GM04503 (cell line): Measurements from ENCODE around the gene CFAP45.

Experiments
- DNase-seq: peaks from one replicate; pipeline ENCODE4 v3.0.0-alpha.2; 2012; ENCODE audit warnings: low read depth

The CFAP45 gene

DNA sequence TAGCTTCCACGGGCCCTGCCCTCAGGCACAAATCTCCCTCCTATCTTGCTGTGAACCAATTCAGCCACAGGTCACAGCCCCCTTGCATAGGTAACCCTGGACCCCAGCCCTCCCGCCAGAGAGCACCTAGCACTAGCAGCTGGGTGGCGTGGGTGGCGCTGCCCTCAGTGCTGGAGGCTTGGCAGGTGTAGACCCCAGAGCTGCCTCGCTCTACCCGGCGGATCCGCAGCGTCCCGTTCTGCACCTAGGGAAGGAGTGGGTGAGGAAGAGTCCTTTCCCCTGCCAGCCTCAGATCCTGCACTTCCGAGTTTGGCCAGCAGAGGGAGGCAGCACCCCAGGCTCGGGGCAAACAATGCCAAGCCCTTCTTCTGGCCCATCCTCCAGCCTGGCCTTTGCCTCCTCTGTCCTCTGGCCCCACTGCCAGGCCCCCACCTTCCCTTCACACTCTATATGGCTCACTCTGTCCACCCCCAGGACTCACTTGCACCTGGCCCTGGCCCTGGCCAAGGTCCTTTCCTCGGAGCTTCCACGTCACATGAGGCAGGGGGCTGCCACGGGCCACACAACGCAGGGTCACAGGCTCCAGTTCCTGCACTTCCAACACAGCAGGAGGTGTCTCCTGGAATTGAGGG, 36.4 kb upstream of the CFAP45 start:
- no peak for DNase-seq

DNA sequence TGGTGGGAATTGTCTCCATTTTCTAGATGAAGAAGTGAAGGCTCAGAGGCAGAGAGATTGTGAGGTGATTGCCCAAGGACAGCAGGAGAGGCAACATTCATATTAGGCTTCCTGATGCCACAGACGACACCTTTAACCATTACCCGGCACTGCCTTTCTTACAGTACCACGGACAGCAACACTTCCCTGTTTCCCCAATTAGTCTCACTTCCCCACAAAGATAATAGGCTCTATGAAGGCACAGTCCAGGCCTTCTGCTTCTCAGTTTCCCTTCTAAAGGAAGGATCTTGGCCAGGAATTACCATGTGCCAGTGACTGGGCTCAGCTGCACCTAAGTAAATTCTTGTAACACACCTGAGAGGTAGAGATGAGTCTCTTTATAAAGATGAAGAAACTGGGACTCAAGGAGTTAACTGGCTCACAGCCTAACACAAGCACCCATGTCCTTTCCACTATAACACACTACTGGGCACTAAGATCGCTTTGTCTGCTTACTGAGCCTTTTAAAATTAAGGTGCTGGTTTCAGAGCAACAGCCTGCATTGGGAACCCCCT, 35.8 kb upstream of the CFAP45 start:
- DNase-seq, result no peak

DNA sequence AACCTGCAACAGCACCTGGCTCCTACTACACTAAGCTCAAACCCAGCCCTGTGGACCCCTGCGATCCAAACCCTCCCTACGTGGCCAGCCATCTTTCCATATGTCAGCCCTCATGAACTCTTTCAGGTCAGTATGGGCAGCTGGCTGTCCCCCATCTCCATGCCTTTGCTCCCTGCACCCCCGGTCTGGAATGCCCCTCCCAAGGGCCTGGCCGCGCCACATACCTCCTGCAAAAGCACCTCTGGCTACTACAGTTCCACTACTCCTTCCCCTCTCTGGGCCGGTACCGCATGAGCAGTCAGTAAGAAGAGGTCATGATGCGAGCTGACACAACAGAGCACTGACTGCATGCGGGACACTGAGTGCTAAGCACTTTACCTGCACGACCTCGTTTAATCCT, 35.3 kb upstream of the CFAP45 start:
- no peak for DNase-seq

DNA sequence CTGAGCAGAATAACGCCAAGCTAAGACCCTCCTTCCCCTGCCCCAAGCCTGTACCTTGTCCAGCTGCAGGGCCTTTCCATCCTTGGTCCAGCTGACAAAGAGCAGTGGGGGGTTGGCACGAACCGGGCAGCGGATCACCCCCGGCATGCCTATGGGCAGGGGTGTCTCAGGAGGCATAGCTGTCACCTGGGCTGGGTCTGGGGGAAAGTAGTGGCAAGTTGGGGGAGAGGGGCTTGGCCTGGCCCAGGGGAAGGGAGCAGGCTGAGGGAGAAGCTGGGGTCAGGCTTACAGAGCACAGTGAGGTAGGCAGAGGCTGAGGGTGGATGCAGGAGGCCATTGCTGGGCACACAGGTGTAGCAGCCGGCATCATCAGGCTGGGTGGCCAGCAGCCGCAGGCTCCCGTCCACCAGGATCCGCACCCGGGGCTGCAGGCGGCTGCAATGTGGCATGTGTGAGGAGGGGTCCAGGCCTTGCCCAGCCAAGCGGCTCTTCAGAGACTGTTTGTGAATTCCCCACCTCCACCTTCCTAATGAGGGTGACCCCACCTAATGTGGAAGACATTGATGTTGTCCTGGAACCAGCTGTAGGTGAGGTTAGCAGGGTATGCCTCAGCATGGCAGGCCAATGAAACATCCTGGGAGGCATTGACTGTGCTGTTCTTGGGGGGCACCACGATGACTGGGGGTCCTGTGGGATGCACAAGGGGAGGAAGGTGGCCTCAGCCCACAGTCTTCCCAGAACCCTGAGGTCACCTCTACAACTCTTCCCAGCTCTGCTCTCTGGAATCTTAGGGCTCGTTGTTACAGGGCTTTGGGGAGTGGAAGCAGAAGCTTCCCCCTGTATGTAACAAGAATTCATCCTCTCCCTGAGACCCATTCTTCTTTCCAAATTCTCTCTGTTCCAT, 34.4 kb upstream of the CFAP45 start:
- no peak for DNase-seq

DNA sequence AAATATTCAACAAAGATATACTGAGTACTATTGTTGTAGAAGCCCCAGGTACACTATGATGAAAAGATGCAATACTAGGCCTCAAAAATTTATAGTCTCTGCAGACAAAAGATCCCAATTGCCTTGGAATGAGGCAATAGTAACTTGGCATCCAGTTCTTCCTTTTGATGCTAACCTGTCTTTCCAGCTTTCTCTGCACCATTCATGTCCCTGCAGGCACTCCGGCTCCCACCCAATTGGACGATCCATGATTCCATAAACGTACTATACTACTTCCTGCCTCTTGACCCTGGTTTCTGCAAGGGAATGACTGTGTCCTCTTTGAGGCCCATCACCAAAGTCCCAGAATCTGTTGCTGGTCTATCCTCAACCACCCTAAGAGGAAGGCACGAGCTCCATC, 33.4 kb upstream of the CFAP45 start:
- no peak for DNase-seq

DNA sequence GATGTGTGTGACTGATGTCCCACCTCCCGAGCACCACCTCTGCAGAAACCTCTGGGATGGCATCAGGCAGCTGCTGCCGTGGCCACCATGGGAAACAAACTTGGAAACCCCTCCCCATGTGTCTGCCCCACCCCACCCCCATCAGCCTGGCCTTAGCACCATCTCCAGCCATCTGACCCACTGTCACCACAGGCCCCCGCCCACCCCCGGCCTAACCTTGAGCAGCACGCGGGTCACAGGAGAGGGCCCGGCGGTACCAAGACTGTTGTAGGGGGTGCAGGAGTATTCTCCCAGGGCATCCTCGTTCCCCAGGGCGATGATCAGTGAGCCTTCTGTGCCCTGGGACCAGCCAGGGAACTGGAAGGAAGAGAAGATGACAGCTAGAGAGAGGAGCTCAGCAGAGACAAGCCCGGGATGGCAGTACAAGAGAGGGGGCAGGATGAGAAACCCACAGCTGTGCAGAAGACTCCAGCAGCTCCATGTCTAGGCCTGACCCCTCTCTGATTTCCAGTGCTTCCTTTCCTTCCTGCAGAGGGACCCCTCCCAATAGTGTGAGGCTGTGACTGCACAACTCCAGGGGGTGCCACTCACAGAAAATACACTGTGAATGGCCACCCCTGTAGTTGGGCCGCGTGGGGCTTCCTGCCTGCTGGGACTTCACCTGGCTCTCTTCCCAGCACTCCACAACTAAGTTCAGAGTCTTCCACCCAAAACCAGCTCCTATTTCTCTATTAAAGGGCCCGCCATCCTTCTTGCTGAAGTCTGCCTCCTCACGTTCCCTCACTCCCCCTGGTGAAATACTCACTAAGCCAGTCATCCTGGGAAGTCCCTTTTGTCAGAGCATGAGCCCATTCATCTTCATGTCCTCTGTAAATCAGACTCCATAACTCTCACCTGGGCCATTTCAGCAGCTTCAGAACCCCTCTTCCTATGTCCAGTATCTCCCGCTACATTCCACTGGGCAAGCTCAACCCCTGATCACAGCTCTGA, 32.6 kb upstream of the CFAP45 start:
- DNase-seq, result no peak

DNA sequence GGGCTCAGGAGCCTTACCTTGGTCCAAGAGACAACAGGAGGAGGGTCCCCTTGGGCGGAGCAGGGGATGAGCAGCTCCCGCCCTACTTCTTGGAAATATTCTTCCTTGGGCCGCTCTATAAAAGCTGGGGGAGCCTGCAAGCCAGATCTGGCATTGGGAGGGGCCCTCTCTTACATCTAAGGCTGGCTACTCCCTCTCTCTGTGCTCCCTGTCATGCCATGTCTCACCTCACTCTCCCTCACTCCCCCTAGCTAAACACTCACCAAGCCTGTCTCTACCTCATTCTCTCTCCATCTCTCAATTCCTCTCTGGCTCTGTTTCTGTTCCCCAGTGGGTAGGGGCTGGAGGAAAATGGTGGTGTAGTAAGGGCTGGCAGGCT, 31.8 kb upstream of the CFAP45 start:
- DNase-seq, result no peak

DNA sequence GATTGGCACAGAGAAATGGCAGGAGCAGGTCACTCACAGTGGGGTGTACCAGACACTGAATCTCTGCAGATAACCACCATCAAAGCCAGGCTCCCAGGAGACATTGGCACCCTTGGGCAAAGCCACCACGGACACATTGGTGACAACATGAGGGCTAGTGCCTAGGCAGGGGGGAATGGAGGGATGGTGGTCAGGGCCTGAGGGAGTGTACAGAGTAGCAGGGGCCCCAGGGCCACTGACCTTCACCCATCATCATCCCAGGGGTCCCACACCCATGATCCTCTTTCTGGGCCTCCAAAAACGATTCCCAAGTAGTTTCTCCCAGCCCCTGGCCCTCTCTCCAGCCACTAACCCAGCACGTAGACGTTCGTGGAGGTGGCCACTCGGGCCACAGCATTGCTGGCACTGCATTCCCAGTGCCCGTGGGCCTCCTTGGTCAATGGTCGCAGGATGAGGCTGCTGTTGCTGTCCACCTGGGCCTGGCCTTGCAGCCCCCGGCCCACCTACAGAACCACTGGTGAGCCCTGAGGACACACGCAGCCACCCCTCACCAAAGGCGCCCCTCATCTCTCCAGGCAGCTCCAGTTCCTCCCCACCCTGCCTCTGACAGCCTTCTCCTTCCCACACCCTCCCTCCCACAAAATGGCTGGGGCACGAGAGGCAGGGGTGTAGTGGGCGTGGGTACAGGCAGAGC, 31.3 kb upstream of the CFAP45 start:
- no peak for DNase-seq

DNA sequence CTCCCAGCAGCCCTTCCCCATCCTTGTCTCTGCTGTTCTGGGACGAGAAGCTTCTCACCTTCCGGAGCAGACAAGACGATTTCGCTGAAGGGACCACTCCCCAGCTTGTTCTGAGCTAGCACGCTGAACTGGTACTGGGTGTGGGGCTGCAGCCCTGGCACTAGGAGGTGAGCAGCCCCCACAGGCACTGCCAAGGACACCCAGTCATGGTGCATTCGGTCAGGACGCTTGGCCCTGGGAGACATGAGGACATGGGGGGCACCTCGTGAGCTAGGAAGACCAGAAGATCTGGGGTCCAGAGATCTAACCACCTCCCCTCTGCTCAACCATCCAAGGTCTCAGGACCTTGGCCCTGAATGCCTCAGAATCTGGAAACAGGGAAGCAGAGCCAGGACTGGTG, 30.7 kb upstream of the CFAP45 start:
- no peak for DNase-seq

DNA sequence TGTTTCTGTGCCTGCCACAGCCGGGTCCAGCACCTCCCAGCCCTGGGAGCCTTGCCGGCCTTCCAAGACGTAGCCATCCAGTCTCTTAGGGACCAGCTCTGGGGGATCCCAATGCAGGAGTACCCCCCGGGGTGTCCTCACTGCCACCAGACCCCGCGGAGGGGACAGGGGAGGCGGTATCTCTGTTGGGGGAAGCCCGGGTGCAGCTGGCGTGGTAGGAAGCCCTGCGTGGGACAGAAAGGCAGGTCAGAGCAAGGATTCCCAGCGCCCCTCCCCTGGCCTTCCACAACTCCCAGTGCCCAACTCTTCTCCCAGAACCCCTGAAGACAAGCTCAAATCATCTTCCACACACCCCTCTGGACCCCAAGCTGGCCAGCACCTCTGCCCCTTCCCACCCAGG, 30.3 kb upstream of the CFAP45 start:
- DNase-seq, result no peak

DNA sequence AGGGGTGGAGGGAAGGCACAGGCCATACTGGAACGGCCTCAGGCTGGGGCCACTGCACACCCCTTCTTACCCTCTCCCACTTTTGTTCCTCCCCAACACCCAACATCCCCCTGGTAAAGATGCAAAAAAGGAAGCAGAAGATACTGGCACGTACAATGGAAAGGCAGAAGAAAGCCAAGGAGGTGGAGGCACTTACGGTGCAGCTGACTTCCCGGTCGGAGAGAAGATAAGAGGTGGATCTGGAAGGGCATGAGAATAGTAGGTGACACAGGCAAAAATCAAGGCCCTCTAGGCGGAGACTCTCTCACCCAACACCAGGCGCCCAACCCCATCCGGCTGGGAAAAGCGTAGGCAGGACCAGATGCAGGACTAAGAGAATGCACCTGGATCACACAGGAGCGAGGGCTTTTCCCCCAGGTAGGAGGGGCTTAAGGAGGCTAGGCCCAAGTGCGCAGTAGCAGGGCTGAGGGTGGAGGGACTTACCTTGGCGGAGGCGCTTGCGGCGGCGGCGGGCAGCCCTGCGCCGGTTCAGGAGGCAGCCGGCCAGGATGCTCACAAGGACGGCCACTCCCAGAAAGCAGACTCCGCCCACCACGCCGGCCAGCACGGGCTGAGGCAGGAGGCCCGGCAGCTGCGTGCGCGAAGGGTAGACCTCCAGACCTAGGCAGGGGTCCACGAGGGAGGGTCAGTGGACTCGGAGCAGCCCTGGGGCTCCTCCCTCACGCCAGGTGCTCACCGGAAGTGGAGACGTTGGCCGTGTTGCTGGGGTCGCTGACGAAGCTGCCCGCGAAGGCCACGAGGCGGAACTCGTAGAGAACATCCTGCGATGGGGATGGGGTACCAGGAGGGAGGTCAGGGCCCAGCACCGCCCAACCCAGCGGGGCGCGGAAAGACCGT, 29.4 kb upstream of the CFAP45 start:
- no peak for DNase-seq

DNA sequence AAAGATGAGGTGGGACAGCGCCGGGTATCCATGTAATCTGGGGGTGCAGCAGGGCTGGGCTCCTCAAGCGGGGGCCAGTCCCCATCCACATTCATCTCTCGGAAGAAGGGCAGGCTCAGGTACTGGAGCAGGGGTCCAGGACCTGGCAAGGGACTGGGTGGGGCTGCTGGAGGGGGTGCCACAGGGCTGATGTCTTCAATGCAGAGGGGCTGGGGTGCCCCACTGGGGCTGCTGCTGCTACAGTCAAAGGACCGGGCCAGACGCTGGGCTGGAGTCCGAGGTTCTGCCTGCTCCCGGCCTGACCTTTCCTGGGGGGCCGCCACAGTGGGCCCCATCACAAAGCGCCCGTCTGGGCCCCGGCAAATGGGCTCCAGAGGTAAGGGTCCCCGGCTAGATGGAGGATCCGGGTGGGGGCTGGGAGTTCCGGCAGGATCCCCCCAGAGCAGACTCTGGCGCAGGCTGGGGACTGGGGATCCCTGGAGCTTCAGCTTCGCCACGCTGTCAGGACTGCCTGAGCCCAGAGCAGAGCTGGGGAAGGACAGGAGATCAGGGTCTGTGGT, 28.6 kb upstream of the CFAP45 start:
- DNase-seq, result no peak

DNA sequence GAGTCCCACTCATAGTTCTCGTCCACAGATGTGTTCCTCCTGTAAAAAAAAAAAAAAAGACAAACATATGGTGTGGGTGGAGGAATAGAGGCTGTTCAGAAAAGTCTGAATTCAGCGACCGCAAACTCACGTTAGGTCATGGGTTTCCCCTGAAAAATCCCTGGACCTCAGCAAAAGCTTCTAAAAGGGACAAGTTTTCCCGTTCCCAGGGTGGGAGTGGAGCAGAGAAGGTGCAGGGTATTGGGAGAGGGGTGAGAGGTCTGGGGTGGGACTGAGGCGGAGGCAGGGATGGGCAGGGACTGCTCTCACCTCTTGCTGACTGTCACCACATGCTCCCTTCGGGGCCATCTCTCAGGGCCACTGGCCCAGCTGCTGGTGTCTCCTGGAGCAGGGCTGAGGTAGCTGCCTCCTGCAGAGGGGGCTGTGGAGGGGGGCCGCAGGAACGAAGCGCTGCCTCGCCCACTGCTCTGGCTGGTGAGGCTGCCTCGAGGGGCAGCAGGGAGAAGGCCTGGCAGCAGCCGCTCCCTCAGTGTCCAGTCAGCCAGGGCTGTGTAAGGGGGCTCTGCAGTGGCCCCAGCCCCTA, 28.0 kb upstream of the CFAP45 start:
- DNase-seq, result no peak

DNA sequence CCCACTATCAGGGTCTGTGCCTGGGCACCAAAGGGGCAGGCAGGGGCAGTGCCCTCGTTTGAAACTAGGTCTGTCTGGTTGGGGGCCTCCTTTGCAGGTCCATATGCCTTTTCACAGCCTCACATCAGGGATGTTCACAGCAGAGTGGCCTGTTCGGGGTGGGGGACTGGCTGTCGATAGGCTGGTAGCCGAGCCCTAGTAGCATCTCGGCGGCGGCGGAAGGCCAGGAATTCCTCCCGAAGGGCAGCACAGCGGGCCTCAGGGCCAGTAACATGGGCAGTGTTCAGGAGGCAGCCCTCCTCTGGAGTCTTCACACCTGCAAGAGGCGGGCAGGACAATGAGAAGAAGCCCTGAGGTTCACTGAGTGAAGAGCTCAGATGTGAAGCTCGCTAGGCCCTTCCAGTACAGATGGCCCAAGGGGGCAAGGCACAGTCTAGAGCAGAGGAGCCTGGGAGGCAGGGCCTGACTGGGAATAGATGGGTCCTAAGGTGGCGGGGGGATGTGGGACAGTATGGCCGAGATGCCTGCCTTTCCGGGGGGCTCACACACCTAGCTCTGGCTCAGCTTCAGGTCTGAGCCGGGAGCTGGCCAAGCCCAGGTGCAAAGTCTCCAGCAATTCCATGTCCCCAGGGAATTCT, 27.4 kb upstream of the CFAP45 start:
- no peak for DNase-seq

DNA sequence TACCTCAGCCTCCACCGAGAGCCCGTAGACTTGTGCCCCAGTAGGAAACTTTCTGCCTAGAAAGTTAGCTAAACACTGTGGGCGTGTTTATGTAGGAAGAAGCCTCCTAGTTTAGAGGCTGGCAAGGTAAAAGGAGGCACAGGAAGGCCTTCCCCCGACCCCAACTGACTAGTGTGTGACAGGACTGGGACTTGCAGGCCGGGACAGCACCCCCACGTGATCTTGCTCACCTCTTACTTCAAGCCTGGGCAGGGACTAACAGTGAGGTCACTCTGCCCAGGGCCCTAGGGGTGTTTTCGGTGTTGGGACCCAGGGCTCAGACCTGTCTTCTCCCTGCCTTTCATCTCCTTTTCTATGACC, 25.7 kb upstream of the CFAP45 start:
- DNase-seq, result no peak

DNA sequence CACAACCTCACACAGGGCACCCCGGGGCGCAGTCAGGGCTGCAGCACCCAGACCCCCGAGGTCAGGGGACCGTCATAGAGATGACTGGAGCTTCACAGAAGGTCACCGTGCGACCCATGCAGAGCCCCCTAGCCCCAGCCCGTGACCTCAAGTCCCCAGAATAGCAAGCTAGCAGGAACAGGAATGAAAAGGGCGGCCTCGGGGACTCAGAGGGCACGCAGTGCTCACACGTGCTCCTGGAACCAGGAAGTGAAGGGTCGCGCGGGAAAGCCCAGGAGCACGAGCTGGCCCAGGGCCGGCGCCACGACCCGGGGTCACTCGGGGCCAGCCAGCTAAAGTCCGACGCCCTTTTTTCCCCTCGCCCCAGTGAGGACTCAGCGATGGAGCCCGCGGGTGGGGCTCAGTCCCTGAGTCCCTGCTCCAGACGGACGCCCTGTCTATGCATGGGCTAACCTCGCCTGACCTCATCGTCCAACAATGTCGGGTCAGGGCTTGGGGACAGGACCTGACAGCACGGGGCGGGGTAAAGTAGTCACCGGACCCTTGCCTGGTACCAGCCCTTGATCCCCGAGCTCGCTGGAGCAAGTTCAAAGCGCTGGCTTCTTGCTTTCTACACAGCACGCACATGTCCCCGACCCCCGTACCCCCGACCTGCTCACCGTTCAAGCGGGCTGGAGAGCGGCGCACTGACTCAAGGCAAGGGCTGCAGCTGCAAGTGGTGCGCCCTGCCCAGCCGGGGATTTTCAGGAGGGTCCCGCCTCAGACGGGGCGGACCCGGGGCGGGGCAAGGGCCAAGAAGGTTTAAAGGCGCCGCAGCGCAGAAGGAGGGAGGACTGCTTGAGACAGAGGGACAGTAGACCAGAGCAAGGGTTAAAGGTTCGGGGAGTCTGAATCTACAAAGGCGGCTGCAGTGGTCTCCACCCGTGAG, 25.1 kb upstream of the CFAP45 start, which contains the start of gene TAGLN2:
Gene TAGLN2 (minus strand): TSS at position 717 of the 928 bp plus-strand sequence. CDS start 4,998 bp downstream, outside the sequence.
- peak; percentile 61 for DNase-seq

DNA sequence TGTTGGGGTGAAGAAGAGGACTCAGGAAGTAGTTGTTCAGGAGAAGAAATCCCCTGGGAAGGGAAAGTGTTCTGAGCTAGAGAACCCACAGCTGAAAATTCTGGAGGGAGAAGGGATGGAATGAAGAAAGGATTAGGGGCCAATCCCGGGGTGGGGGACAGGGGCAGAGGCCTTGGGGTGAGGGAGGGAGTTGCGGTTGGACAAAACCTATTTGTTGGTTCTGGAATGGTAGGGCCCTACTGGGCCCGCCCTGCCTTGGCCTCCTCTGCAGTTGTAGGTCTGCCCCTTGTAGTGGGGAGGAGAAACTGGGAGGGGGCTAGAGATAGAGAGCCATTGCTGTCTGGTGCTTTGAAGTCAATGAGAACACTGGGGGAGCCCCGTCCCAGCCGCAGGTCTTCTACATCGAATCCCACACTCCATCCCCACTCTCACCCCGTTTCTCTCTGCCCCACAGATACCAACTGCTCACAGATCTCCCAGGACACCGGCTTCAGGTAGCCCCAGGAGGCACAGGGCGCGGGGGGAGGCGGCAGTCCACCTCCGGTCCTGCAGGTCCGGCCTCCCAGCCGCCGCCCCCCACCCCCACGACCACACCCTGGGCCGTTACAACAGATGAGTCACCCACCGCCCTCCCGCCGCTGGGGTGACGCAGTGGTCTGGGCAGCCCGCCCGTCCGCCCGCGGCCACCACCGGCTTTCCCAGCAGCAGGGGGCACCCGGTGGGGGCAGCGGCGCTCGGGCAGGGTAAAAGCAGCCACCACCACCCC, 24.2 kb upstream of the CFAP45 start:
- peak; percentile 54 for DNase-seq
